ENCODE measurements around the gene STKLD1. TPM values are rescaled to one million over a fixed set of nuclear protein-coding genes. Genes with fewer than 3 reads are reported as not detected.

STKLD1 gene
- total and polyA plus RNA-seq, 9 of the 15 experiments (the other 6 are each of a cell fraction or from before 2014, with no cell fraction given) = 0.10 to 0.65 (median 0.33) TPM; not detected in 2

GRCh38 chr9:133404454-133405002 lies 28.4 kb downstream of the STKLD1 start:
- H3K36me3 ChIP-seq (ENCODE audit: control insufficient read depth, insufficient read depth, low read length) = peaks cover 62% of the 10 kb centered on the region; the same call in 2 of the 3 replicates
- H3K27ac ChIP-seq (ENCODE audit: extremely low read depth, low read depth, low read length) = no peak overlapping the region
- peaks cover 9% of the 10 kb centered on the region for H4K20me1 ChIP-seq (replicated peaks; ENCODE audit: control insufficient read depth, insufficient read depth, low read length)
- no peak overlapping the region for H2AFZ ChIP-seq (ENCODE audit: low read depth, low read length)
- BruUV-seq (replicated peaks) = no TSS peak
- no peaks in the 10 kb centered on the region for H3K9me3 ChIP-seq (replicated peaks; ENCODE audit: control insufficient read depth, insufficient read depth, low read depth, low read length)
- 79% methylated on average over 9 of the region's 12 CpGs for WGBS (ENCODE audit: insufficient coverage, low coverage, missing lambda C conversion rate)
- no peaks in the 10 kb centered on the region for H3K27me3 ChIP-seq (ENCODE audit: control insufficient read depth in 2 of 2, insufficient read depth in 2 of 2, low read length in 2 of 2)
- H3K4me2 ChIP-seq (ENCODE audit: insufficient read depth, low read length) = no peak overlapping the region
- intact Hi-C loops (cut with micrococcal nuclease) (no loop called here), in situ Hi-C loops (cut with MboI) (no loop called here)
- no peaks in the 10 kb centered on the region for H3K79me2 ChIP-seq (ENCODE audit: control insufficient read depth, insufficient read depth, low read length)
- DNase-seq (ENCODE audit: extremely low read depth in 1 of 4, low spot score in 3 of 4) (no peak), FAIRE-seq (no peak), ATAC-seq (no peak)
- POLR2A ChIA-PET = interaction anchor here (0.9 kb wide), 1 partner anchor 56 kb away, joined by 3 read pairs; the partner anchor contains the start of genes MED22 and RPL7A
- H3K4me3 ChIP-seq = no peak overlapping the region
- peak overlapping the region in 1 of 2 experiments; percentile 37; a peak in 1 of 4 replicates for H3K9ac ChIP-seq (ENCODE audit: insufficient read depth in 1 of 2, low read depth in 2 of 2, low read length in 2 of 2)
- CTCF ChIA-PET (ENCODE audit: low intra/inter-chr PET ratio) = interaction anchor here (0.6 to 1.8 kb wide), 6 partner anchors 34 to 590 kb away, joined by 3 to 9 read pairs (median 3); no protein-coding TSS in a partner anchor
- H3K9me1 ChIP-seq (ENCODE audit: control insufficient read depth, insufficient read depth, low read length) = no peaks in the 10 kb centered on the region
- H3K4me1 ChIP-seq (replicated peaks in 1 of 2; ENCODE audit: control insufficient read depth in 2 of 2, insufficient read depth in 2 of 2, low read length in 2 of 2) = peaks cover 0 to 26% of the 10 kb centered on the region in 2 experiments; a peak in 3 of 5 replicates
- TF ChIP-seq CBFB (CRISPR knock-in tag; IDR thresholded peaks at IDR 0.05) (no peak), XRCC3 (IDR thresholded peaks at IDR 0.05) (no peak), ZNF174 (CRISPR knock-in tag; IDR thresholded peaks at IDR 0.05) (no peak), SMARCA5 (IDR thresholded peaks at IDR 0.05) (no peak), CHD4 (IDR thresholded peaks at IDR 0.05; ENCODE audit: insufficient read depth, insufficient replicate concordance, low read depth, low read length, poor library complexity, severe bottlenecking) (no peak), AFF1 (IDR thresholded peaks at IDR 0.05; ENCODE audit: low read depth in 1 of 2, partially characterized antibody in 2 of 2) (no peak), E2F3 (CRISPR knock-in tag; IDR thresholded peaks at IDR 0.05) (no peak), RNF219 (CRISPR knock-in tag; IDR thresholded peaks at IDR 0.05) (no peak), RBFOX2 (IDR thresholded peaks at IDR 0.05; ENCODE audit: low read depth, low read length) (peak; percentile 27; the same call in 1 of the 2 replicates), ADNP (tag; IDR thresholded peaks at IDR 0.05) (no peak), HNRNPL (IDR thresholded peaks at IDR 0.05; ENCODE audit: low read depth, low read length) (no peak), MYNN (IDR thresholded peaks at IDR 0.05) (peak; percentile 30; the same call in 1 of the 2 replicates), MYNN (CRISPR knock-in tag; IDR thresholded peaks at IDR 0.05) (no peak), MAX (CRISPR knock-in tag; IDR thresholded peaks at IDR 0.05) (no peak), ZNF77 (CRISPR knock-in tag; IDR thresholded peaks at IDR 0.05) (no peak), CEBPG (CRISPR knock-in tag; IDR thresholded peaks at IDR 0.05) (no peak), CEBPG (tag; conservative IDR thresholded peaks at IDR 0.05 in 1 of 2, IDR thresholded peaks at IDR 0.05 in 1 of 2) (no peak), ZNF263 (CRISPR knock-in tag; IDR thresholded peaks at IDR 0.05; ENCODE audit: borderline replicate concordance) (no peak)

All from K562 (cell line).